Stomach (tissue), 9 donors: Measurements from ENCODE around the gene DNAAF3. TPM values are rescaled to one million over a fixed set of nuclear protein-coding genes. Genes with fewer than 3 reads are reported as not detected.
"Not testable (repeated sequence)": the region's sequence is repeated elsewhere in the genome, so short reads cannot be mapped to it uniquely, and the experiment has no call there.

Source experiments
- DNase-seq, 2 donors: peaks; one replicate each; pipeline versions ENCODE4 v3.0.0 to v3.0.0-alpha.2; 2013 to 2019
- H3K27ac ChIP-seq, 5 donors: fragments of 200-600 bp in 4 of 5; sonication (generic) in 4 of 5; one replicate each; pipeline ENCODE4 v1.5.1; 2013 to 2019; ENCODE audit warnings: mild to moderate bottlenecking in 1 of 5, moderate library complexity in 1 of 5
- H3K27me3 ChIP-seq, 3 donors: fragments of 200-600 bp; sonication (generic); one replicate each; pipeline ENCODE4 v1.5.1; 2017 to 2019; ENCODE audit warnings: mixed run types in 1 of 3
- H3K36me3 ChIP-seq, 4 donors: fragments of 200-600 bp; sonication (generic); 1 replicate in 3 of 4; 2 replicates in 1 of 4; pipeline ENCODE4 v1.5.1; 2016 to 2019
- H3K4me1 ChIP-seq, 4 donors: fragments of 200-600 bp; sonication (generic); one replicate each; pipeline ENCODE4 v1.5.1; 2016 to 2019
- H3K4me3 ChIP-seq, 4 donors: fragments of 200-600 bp; sonication (generic) in 3 of 4; one replicate each; pipeline ENCODE4 v1.5.1; 2016 to 2019; ENCODE audit warnings: mild to moderate bottlenecking in 1 of 4
- H3K9me3 ChIP-seq, 4 donors: fragments of 200-600 bp; sonication (generic); one replicate each; pipeline ENCODE4 v1.5.1; 2016 to 2019
- CTCF ChIP-seq, 7 experiments: fragments of 450-650 bp in 4 of 7; fragments of 200-600 bp in 3 of 7; sonication (generic) in 3 of 7; IDR thresholded peaks; one replicate each; pipeline ENCODE4 v1.5.1; 2016 to 2019; ENCODE audit warnings: antibody characterized with exemption in 7 of 7, control low read depth in 2 of 7, mild to moderate bottlenecking in 1 of 7
- EP300 ChIP-seq: sonication (generic); formaldehyde crosslinking; IDR thresholded peaks from one replicate; pipeline ENCODE4 v1.6.1; 2017; ENCODE audit warnings: antibody characterized with exemption
- POLR2A ChIP-seq, 4 donors: fragments of 450-650 bp; IDR thresholded peaks; one replicate each; pipeline ENCODE4 v1.6.1; 2016; ENCODE audit warnings: antibody characterized with exemption in 4 of 4, control low read depth in 2 of 4, mild to moderate bottlenecking in 1 of 4, moderate library complexity in 1 of 4
- POLR2AphosphoS5 ChIP-seq, 3 donors: sonication (generic); formaldehyde crosslinking; IDR thresholded peaks; one replicate each; pipeline ENCODE4 v1.6.1; 2016; ENCODE audit warnings: antibody characterized with exemption in 3 of 3
- WGBS, 5 donors: extraction: QIAGEN DNeasy Blood & Tissue Kit in 3 of 5; methylation state at CpG; one replicate each; pipeline versions ENCODE4 v1.1.5 to v1.1.7; 2013 to 2018; 5-methylcytosine and 5-hydroxymethylcytosine counted together
- intact Hi-C: fragments of 100-400 bp; cut with DNase I; formaldehyde crosslinking; loops from one replicate; pipeline ENCODE4 v1.15.1; 2023; ENCODE audit warnings: low total_unique reads
- polyA plus RNA-seq, 3 donors: library from polyadenylated mRNA; stranded (reverse); fragments of 200-250 nt; gene quantifications; one replicate each; pipeline ENCODE4 v1.2.3, GENCODE V29; 2013
- total RNA-seq, 5 donors: library from RNA; depleted of rRNA; stranded (reverse); fragments of >200 nt; gene quantifications; one replicate each; pipeline versions ENCODE4 v1.1.0 to v1.2.3, GENCODE V29; 2014 to 2016
- donor health status: healthy with polysubstance abuse.
- donor health status: Bipolar disorder and iron deficiency.
- donor health status: healthy.

Gene DNAAF3
- total and polyA plus RNA-seq, 8 donors: 0.68 to 1.9 (median 0.75) TPM; not detected in 5

DNA sequence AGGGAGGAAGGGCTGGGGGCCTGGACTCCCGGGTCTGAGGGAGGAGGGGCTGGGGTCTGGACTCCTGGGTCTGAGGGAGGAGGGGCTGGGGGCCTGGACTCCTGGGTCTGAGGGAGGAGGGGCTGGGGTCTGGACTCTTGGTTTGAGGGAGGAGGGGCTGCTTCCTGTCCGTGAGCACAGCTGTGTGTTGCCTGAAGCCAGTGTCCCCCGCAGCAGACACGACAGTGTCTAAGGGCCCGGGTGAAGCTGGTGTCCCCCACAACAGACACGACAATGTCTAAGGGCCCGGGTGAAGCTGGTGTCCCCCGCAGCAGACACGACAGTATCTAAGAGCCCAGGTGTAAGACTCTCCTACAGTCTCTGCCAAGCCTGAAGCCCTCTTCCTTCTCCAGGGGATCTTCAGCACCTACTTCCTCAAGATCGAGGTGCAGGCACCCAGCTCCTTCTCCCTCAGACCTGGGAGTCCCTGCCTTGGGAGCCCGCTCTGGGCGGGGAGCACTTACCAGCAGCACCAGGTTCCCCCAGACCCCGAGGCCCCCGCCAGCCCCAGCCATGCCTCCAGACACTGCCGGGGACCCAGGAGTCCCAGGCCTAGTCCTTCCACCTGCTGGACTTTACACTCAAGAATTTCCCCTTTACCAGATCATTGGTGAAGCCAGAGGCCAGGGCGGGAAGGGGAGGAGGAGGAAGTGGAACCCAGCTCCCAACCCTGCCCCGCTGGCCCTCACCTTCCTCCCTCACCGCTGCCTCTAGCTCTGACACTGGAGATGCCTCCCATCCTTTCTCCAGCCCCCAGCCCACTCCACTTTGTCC lies 42.7 kb upstream of the DNAAF3 start, which contains the start of gene PTPRH:
PTPRH (minus strand) TSS at position 622 of the 813 bp plus-strand sequence; CDS start at position 554, 68 bp downstream.
- peak; percentile 72 to 80 for DNase-seq
- H3K4me1 ChIP-seq: peaks cover 6 to 33% (median 22%) of the 10 kb centered on the region in 4 donors
- H3K36me3 ChIP-seq: peaks cover 0 to 7% (median 5%) of the 10 kb centered on the region in 4 donors
- 26 to 44% (median 37%) methylated on average over 11 to 17 of the region's 18 CpGs for WGBS, 5 donors
- H3K27ac ChIP-seq: peak within 1 kb of the TSS; percentile 80 to 90 (median 88)
- TF ChIP-seq POLR2A (IDR thresholded peaks at IDR 0.05) (no peak), POLR2AphosphoS5 (IDR thresholded peaks at IDR 0.05) (peak in 2 of 3 donors; percentile 72 to 81), CTCF (IDR thresholded peaks at IDR 0.05) (no peak)
- peak within 1 kb of the TSS in 2 of 4 donors; percentile 23 to 30 for H3K4me3 ChIP-seq
- H3K9me3 ChIP-seq: peaks cover 0 to 17% (median 11%) of the 10 kb centered on the region in 4 donors
- H3K27me3 ChIP-seq: peaks cover 0 to 17% (median 0%) of the 10 kb centered on the region in 3 donors
- intact Hi-C loops: no loop called here

DNA sequence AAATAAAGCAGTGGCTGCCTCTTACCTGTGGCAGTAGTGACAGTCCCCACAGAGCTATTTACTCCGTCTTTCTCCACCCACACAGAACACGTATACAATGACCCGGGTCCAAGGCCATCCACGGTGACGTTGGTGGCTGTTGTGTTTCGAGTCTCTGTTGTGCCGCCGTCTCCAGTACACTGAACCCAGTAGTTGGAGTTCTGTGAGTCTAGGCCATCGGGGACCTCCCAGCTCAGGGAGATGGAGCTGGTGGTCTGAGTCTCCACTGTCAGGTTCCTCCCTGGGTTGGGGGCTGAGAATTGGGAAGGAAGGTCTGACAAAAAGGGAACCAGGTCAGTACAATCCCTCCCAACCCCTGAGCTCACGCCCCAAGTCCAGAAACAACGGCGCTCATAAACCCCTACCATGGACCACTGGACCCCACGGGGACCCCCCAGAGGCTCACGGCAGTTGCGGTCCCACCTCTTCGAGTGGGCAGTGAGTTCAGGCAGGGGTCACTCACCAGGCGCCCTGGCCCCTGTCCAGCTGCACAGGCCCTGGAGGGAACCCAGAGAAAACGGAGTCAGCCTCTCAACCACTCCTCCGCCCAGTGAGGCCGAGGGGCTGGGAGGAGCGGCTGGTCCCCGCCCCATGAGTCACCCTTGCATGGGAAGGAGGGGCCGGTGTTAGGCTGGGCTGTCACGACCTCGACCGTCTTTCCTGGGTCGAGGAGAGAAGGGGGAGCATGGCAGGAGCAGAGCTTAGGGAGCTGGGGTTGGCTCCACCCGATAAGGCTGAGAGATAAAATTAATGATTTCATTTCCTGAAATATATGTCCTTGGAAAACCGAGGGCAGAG lies 40.5 kb upstream of the DNAAF3 start:
- H3K27ac ChIP-seq: peak overlapping the region; percentile 69 to 82 (median 81)
- peak; percentile 88 to 96 for DNase-seq
- intact Hi-C loops: no loop called here
- H3K27me3 ChIP-seq: peaks cover 0 to 19% (median 0%) of the 10 kb centered on the region in 3 donors
- H3K36me3 ChIP-seq: peaks cover 0 to 21% (median 10%) of the 10 kb centered on the region in 4 donors
- peak overlapping the region; percentile 10 to 39 (median 34) for H3K4me3 ChIP-seq
- peaks cover 0 to 1% (median 0%) of the 10 kb centered on the region in 4 donors for H3K9me3 ChIP-seq
- peak in 2 of 3 donors; percentile 92 to 93 for TF ChIP-seq POLR2AphosphoS5 (IDR thresholded peaks at IDR 0.05)
- no peak for TF ChIP-seq POLR2A (IDR thresholded peaks at IDR 0.05)
- H3K4me1 ChIP-seq: peaks cover 6 to 33% (median 22%) of the 10 kb centered on the region in 4 donors
- 16 to 34% (median 24%) methylated on average over 19 to 29 of the region's 29 CpGs for WGBS, 5 donors

- intact Hi-C loops, DNase-seq, H3K27ac ChIP-seq, H3K9me3 ChIP-seq, H3K4me3 ChIP-seq, H3K4me1 ChIP-seq: not testable (repeated sequence)
- WGBS, 5 donors: 59 to 74% (median 69%) methylated on average over 10 of the region's 10 CpGs
- H3K27me3 ChIP-seq: peaks cover 0 to 48% (median 0%) of the 10 kb centered on the region in 3 donors
- peaks cover 0 to 63% (median 35%) of the 10 kb centered on the region in 4 donors for H3K36me3 ChIP-seq
Observed at GRCh38 chr19:55202199-55202598, 35.8 kb upstream of the DNAAF3 start.

DNA sequence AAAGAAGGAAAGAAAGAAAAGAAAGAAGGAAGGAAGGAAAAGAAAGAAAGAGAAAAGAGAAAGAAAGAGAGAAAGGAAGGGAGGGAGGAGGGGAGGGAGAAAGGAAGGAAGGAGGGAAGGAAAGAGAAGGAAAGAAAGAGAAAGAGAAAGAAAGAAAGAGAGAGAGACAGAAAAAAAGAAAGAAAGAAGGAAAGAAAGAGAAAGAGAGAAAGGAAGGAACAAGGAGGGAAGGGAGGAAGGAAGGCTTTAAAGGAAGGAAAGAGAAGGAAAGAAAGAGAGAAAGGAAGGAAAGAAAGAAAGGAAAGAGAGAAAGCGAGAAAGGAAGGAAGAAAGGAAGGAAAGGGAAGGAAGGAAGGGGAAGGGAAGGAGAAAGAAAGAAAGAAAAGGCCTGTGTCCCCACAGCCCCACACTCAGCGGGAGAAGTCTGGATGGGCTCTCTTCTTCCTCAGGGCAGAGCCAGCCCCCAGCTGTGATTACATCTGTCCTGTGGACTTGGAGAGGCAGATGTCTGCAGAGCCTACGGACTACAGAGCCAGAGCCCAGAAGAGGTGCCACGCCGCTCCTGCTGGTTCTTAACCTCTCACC lies 33.3 kb upstream of the DNAAF3 start:
- no peak overlapping the region for H3K27ac ChIP-seq
- H3K36me3 ChIP-seq: peaks cover 0 to 86% (median 42%) of the 10 kb centered on the region in 4 donors
- TF ChIP-seq POLR2AphosphoS5 (IDR thresholded peaks at IDR 0.05): no peak
- no peaks in the 10 kb centered on the region for H3K4me1 ChIP-seq
- WGBS, 5 donors: 58 to 82% (median 71%) methylated on average over 5 of the region's 5 CpGs
- no peak overlapping the region for H3K4me3 ChIP-seq
- intact Hi-C loops: no loop called here
- peaks cover 0 to 44% (median 0%) of the 10 kb centered on the region in 3 donors for H3K27me3 ChIP-seq
- no peak for DNase-seq
- no peaks in the 10 kb centered on the region for H3K9me3 ChIP-seq

GRCh38 chr19:55198651-55199050 lies 32.2 kb upstream of the DNAAF3 start:
- no peak overlapping the region for H3K4me3 ChIP-seq
- intact Hi-C loops: no loop called here
- no peaks in the 10 kb centered on the region for H3K4me1 ChIP-seq
- no peaks in the 10 kb centered on the region for H3K9me3 ChIP-seq
- peaks cover 0 to 86% (median 40%) of the 10 kb centered on the region in 4 donors for H3K36me3 ChIP-seq
- DNase-seq: no peak
- no peak for TF ChIP-seq EP300
- no peak for TF ChIP-seq POLR2AphosphoS5 (IDR thresholded peaks at IDR 0.05)
- no peak for TF ChIP-seq POLR2A (IDR thresholded peaks at IDR 0.05)
- no peak for TF ChIP-seq CTCF (IDR thresholded peaks at IDR 0.05)
- WGBS, 5 donors: 65 to 77% (median 74%) methylated on average over 2 to 5 of the region's 5 CpGs
- H3K27ac ChIP-seq: no peak overlapping the region
- H3K27me3 ChIP-seq: peaks cover 0 to 43% (median 0%) of the 10 kb centered on the region in 3 donors
